ENCODE results near the gene PTPN6. TPM values are rescaled to one million over a fixed set of nuclear protein-coding genes. Genes with fewer than 3 reads are reported as not detected.

PTPN6 gene
- total and polyA plus RNA-seq, 2 of the 13 experiments (the other 11 are each of a cell fraction or from before 2014, with no cell fraction given) = 10.5 to 10.6 TPM

GRCh38 chr12:6961695-6962284 lies 10.6 kb downstream of the PTPN6 start (continued):
- TF ChIP-seq KLF15 (CRISPR knock-in tag; IDR thresholded peaks at IDR 0.05; ENCODE audit: borderline replicate concordance) (no peak), ISL2 (CRISPR knock-in tag; IDR thresholded peaks at IDR 0.05) (no peak), ZNF343 (CRISPR knock-in tag; IDR thresholded peaks at IDR 0.05) (no peak), ATF4 (CRISPR knock-in tag; IDR thresholded peaks at IDR 0.05) (no peak), ZBTB37 (CRISPR knock-in tag; IDR thresholded peaks at IDR 0.05) (no peak), TOE1 (CRISPR knock-in tag; IDR thresholded peaks at IDR 0.05) (no peak), ZKSCAN8 (CRISPR knock-in tag; IDR thresholded peaks at IDR 0.05; ENCODE audit: borderline replicate concordance) (no peak), ZFP91 (CRISPR knock-in tag; IDR thresholded peaks at IDR 0.05; ENCODE audit: borderline replicate concordance) (peak; percentile 29; the same call in 1 of the 2 replicates), POLR2G (IDR thresholded peaks at IDR 0.05; ENCODE audit: low read depth, low read length) (peak; percentile 67), NFIB (CRISPR knock-in tag; IDR thresholded peaks at IDR 0.05; ENCODE audit: borderline replicate concordance) (no peak), NCOA5 (CRISPR knock-in tag; IDR thresholded peaks at IDR 0.05) (no peak), THAP11 (CRISPR knock-in tag; IDR thresholded peaks at IDR 0.05) (peak; percentile 41; the same call in 1 of the 2 replicates), ZNF788 (CRISPR knock-in tag; IDR thresholded peaks at IDR 0.05; ENCODE audit: borderline replicate concordance) (0 out of 2 replicates have a peak, but pooled peaks have one; percentile 33), ZMAT3 (CRISPR knock-in tag; conservative IDR thresholded peaks at IDR 0.05) (no peak), TRIM22 (IDR thresholded peaks at IDR 0.05) (no peak), ZNF430 (CRISPR knock-in tag; IDR thresholded peaks at IDR 0.05) (no peak), ZNF431 (CRISPR knock-in tag; IDR thresholded peaks at IDR 0.05; ENCODE audit: borderline replicate concordance, low read depth) (no peak), ARNT2 (CRISPR knock-in tag; IDR thresholded peaks at IDR 0.05; ENCODE audit: low read depth) (no peak), CENPBD1 (CRISPR knock-in tag; IDR thresholded peaks at IDR 0.05; ENCODE audit: borderline replicate concordance, low read depth) (no peak)
